ENCODE data around the gene BTNL2.
"Not testable (repeated sequence)": the region's sequence is repeated elsewhere in the genome, so short reads cannot be mapped to it uniquely, and the experiment has no call there.

Gene BTNL2

GRCh38 chr6:32369660-32370059, 37.3 kb downstream of the BTNL2 start:
- no CpG with 5 or more reads among the region's 3 CpGs for WGBS (ENCODE audit: extremely low coverage, insufficient coverage, insufficient read length)

GRCh38 chr6:32367644-32368043, 39.3 kb downstream of the BTNL2 start:
- WGBS (ENCODE audit: extremely low coverage, insufficient coverage, insufficient read length): no CpG with 5 or more reads among the region's 3 CpGs
- no peaks in the 10 kb centered on the region for H3K9me3 ChIP-seq (ENCODE audit: insufficient read depth, low read depth, low read length)
- no peak overlapping the region for H2BK12ac ChIP-seq (ENCODE audit: low read length)
- H2BK120ac ChIP-seq (ENCODE audit: insufficient read depth, low read length, poor library complexity): no peak overlapping the region
- no peak overlapping the region for H2BK5ac ChIP-seq (ENCODE audit: low read depth, low read length, poor library complexity)
- H2AK5ac ChIP-seq (ENCODE audit: low read length): no peak overlapping the region
- H3K79me1 ChIP-seq (ENCODE audit: low read length): no peaks in the 10 kb centered on the region
- DNase-seq: no peak
- H3K14ac ChIP-seq (ENCODE audit: low read length): no peak overlapping the region
- H3K23ac ChIP-seq (ENCODE audit: low read length): no peak overlapping the region
- no peaks in the 10 kb centered on the region for H3K36me3 ChIP-seq (ENCODE audit: control insufficient read depth in 1 of 2, insufficient read depth in 2 of 2, low read length in 2 of 2)
- no peak overlapping the region for H4K12ac ChIP-seq (ENCODE audit: low read depth, low read length)
- no peak overlapping the region for H3K4ac ChIP-seq (ENCODE audit: low read depth, low read length)
- H3K9ac ChIP-seq (ENCODE audit: low read length): no peak overlapping the region
- H3K4me2 ChIP-seq (ENCODE audit: low read length): no peak overlapping the region
- H4K91ac ChIP-seq (ENCODE audit: low read depth, low read length): no peak overlapping the region
- H3K79me2 ChIP-seq (ENCODE audit: control insufficient read depth, insufficient read depth, low read length, poor library complexity): no peaks in the 10 kb centered on the region
- no peak overlapping the region for H3K4me3 ChIP-seq (ENCODE audit: low read depth, low read length)
- no peak overlapping the region for H4K8ac ChIP-seq (ENCODE audit: low read depth, low read length)
- no peak overlapping the region for H2AFZ ChIP-seq (ENCODE audit: insufficient read depth, low read length, poor library complexity)
- no peak overlapping the region for H3K27ac ChIP-seq (ENCODE audit: low read depth, low read length)
- no peaks in the 10 kb centered on the region for H3K27me3 ChIP-seq (ENCODE audit: insufficient read depth, low read length)
- H3K4me1 ChIP-seq (ENCODE audit: control insufficient read depth in 1 of 2, insufficient read depth in 2 of 2, low read length in 2 of 2): no peaks in the 10 kb centered on the region
- H3K18ac ChIP-seq (ENCODE audit: low read length): no peak overlapping the region

More at GRCh38 chr6:32369660-32370059, 37.3 kb downstream of the BTNL2 start:
- H4K8ac ChIP-seq (ENCODE audit: low read depth, low read length): no peak overlapping the region
- no peak overlapping the region for H3K27ac ChIP-seq (ENCODE audit: low read depth, low read length)
- H3K9ac ChIP-seq (ENCODE audit: low read length): no peak overlapping the region
- no peak overlapping the region for H2AFZ ChIP-seq (ENCODE audit: insufficient read depth, low read length, poor library complexity)
- H2AK5ac ChIP-seq (ENCODE audit: low read length): no peak overlapping the region
- H3K14ac ChIP-seq (ENCODE audit: low read length): no peak overlapping the region
- H3K9me3 ChIP-seq (ENCODE audit: insufficient read depth, low read depth, low read length): no peaks in the 10 kb centered on the region
- no peak overlapping the region for H2BK120ac ChIP-seq (ENCODE audit: insufficient read depth, low read length, poor library complexity)
- no peak overlapping the region for H4K91ac ChIP-seq (ENCODE audit: low read depth, low read length)
- no peaks in the 10 kb centered on the region for H3K27me3 ChIP-seq (ENCODE audit: insufficient read depth, low read length)
- H3K23ac ChIP-seq (ENCODE audit: low read length): no peak overlapping the region
- H3K4me2 ChIP-seq (ENCODE audit: low read length): no peak overlapping the region
- H2BK12ac ChIP-seq (ENCODE audit: low read length): no peak overlapping the region
- H3K79me1 ChIP-seq (ENCODE audit: low read length): no peaks in the 10 kb centered on the region
- no peaks in the 10 kb centered on the region for H3K79me2 ChIP-seq (ENCODE audit: control insufficient read depth, insufficient read depth, low read length, poor library complexity)
- no peak for DNase-seq
- no peak overlapping the region for H3K4me3 ChIP-seq (ENCODE audit: low read depth, low read length)
- H3K4me1 ChIP-seq (ENCODE audit: control insufficient read depth in 1 of 2, insufficient read depth in 2 of 2, low read length in 2 of 2): no peaks in the 10 kb centered on the region
- H3K36me3 ChIP-seq (ENCODE audit: control insufficient read depth in 1 of 2, insufficient read depth in 2 of 2, low read length in 2 of 2): no peaks in the 10 kb centered on the region
- H3K4ac ChIP-seq (ENCODE audit: low read depth, low read length): no peak overlapping the region
- no peak overlapping the region for H4K12ac ChIP-seq (ENCODE audit: low read depth, low read length)
- no peak overlapping the region for H2BK5ac ChIP-seq (ENCODE audit: low read depth, low read length, poor library complexity)
- no peak overlapping the region for H3K18ac ChIP-seq (ENCODE audit: low read length)

GRCh38 chr6:32359225-32359624, 47.8 kb downstream of the BTNL2 start:
- H2AFZ ChIP-seq (ENCODE audit: insufficient read depth, low read length, poor library complexity); H2BK12ac ChIP-seq (ENCODE audit: low read length); H2BK120ac ChIP-seq (ENCODE audit: insufficient read depth, low read length, poor library complexity); H3K79me2 ChIP-seq (ENCODE audit: control insufficient read depth, insufficient read depth, low read length, poor library complexity); H3K4ac ChIP-seq (ENCODE audit: low read depth, low read length); H4K91ac ChIP-seq (ENCODE audit: low read depth, low read length); H2BK5ac ChIP-seq (ENCODE audit: low read depth, low read length, poor library complexity); H3K9me3 ChIP-seq (ENCODE audit: insufficient read depth, low read depth, low read length); H3K27ac ChIP-seq (ENCODE audit: low read depth, low read length); H3K79me1 ChIP-seq (ENCODE audit: low read length); H3K4me3 ChIP-seq (ENCODE audit: low read depth, low read length); H3K36me3 ChIP-seq (ENCODE audit: control insufficient read depth in 1 of 2, insufficient read depth in 2 of 2, low read length in 2 of 2); H4K8ac ChIP-seq (ENCODE audit: low read depth, low read length); H2AK5ac ChIP-seq (ENCODE audit: low read length); H3K18ac ChIP-seq (ENCODE audit: low read length); H3K14ac ChIP-seq (ENCODE audit: low read length); H3K4me1 ChIP-seq (ENCODE audit: control insufficient read depth in 1 of 2, insufficient read depth in 2 of 2, low read length in 2 of 2); H3K23ac ChIP-seq (ENCODE audit: low read length); H3K9ac ChIP-seq (ENCODE audit: low read length); H3K4me2 ChIP-seq (ENCODE audit: low read length); DNase-seq; H4K12ac ChIP-seq (ENCODE audit: low read depth, low read length); H3K27me3 ChIP-seq (ENCODE audit: insufficient read depth, low read length): not testable (repeated sequence)
- no CpG with 5 or more reads among the region's 1 CpG for WGBS (ENCODE audit: extremely low coverage, insufficient coverage, insufficient read length)

GRCh38 chr6:32358548-32358947, 48.4 kb downstream of the BTNL2 start:
- not testable (repeated sequence) for H3K4me1 ChIP-seq (ENCODE audit: control insufficient read depth in 1 of 2, insufficient read depth in 2 of 2, low read length in 2 of 2); H3K36me3 ChIP-seq (ENCODE audit: control insufficient read depth in 1 of 2, insufficient read depth in 2 of 2, low read length in 2 of 2); DNase-seq; H2AFZ ChIP-seq (ENCODE audit: insufficient read depth, low read length, poor library complexity); H3K79me1 ChIP-seq (ENCODE audit: low read length); H3K14ac ChIP-seq (ENCODE audit: low read length); H3K4me2 ChIP-seq (ENCODE audit: low read length); H4K12ac ChIP-seq (ENCODE audit: low read depth, low read length); H4K8ac ChIP-seq (ENCODE audit: low read depth, low read length); H3K4me3 ChIP-seq (ENCODE audit: low read depth, low read length); H3K9me3 ChIP-seq (ENCODE audit: insufficient read depth, low read depth, low read length); H2BK12ac ChIP-seq (ENCODE audit: low read length); H3K79me2 ChIP-seq (ENCODE audit: control insufficient read depth, insufficient read depth, low read length, poor library complexity); H3K27me3 ChIP-seq (ENCODE audit: insufficient read depth, low read length); H2BK120ac ChIP-seq (ENCODE audit: insufficient read depth, low read length, poor library complexity); H2BK5ac ChIP-seq (ENCODE audit: low read depth, low read length, poor library complexity); H3K9ac ChIP-seq (ENCODE audit: low read length); H2AK5ac ChIP-seq (ENCODE audit: low read length); H3K18ac ChIP-seq (ENCODE audit: low read length); H3K23ac ChIP-seq (ENCODE audit: low read length); H3K27ac ChIP-seq (ENCODE audit: low read depth, low read length); H4K91ac ChIP-seq (ENCODE audit: low read depth, low read length); H3K4ac ChIP-seq (ENCODE audit: low read depth, low read length)
- WGBS (ENCODE audit: extremely low coverage, insufficient coverage, insufficient read length): no CpG with 5 or more reads among the region's 8 CpGs

All from trophoblast cell (in vitro differentiated cells and primary cell).